OCI-LY1 (cell line): Measurements from ENCODE around the gene MELTF.

Experiments
- H2AFZ ChIP-seq: fragments of 200-600 bp; sonication (generic), shearing (Covaris generic); 2 replicates; pipeline ENCODE4 v1.6.0; 2014; ENCODE audit warnings: antibody characterized with exemption, mild to moderate bottlenecking, low read length
- H3F3A ChIP-seq: fragments of 200-600 bp; sonication (generic), shearing (Covaris generic); 2 replicates; pipeline ENCODE4 v1.6.0; 2014; ENCODE audit warnings: mild to moderate bottlenecking, antibody characterized with exemption, low read length, moderate library complexity; ENCODE audit not compliant: insufficient read depth
- H3K27ac ChIP-seq: fragments of 200-600 bp; sonication (generic); 2 replicates; pipeline ENCODE4 v1.5.1; 2014; ENCODE audit warnings: low read length, mixed run types, mild to moderate bottlenecking, low read depth; ENCODE audit not compliant: poor library complexity, severe bottlenecking
- H3K27me3 ChIP-seq: fragments of 200-600 bp; sonication (generic); 2 replicates; pipeline ENCODE4 v1.6.0; 2014; ENCODE audit warnings: antibody characterized with exemption, mild to moderate bottlenecking, low read length, moderate library complexity; ENCODE audit not compliant: insufficient read depth
- H3K36me3 ChIP-seq: fragments of 200-600 bp; sonication (generic); 2 replicates; pipeline ENCODE4 v1.6.1; 2014; ENCODE audit warnings: mild to moderate bottlenecking, antibody characterized with exemption, low read length, moderate library complexity, mixed read lengths; ENCODE audit not compliant: insufficient read depth
- H3K4me1 ChIP-seq: fragments of 200-600 bp; sonication (generic); 2 replicates; pipeline ENCODE4 v1.5.1; 2014; ENCODE audit warnings: mild to moderate bottlenecking, low read length, moderate library complexity; ENCODE audit not compliant: insufficient read depth, severe bottlenecking
- H3K4me2 ChIP-seq: fragments of 200-600 bp; sonication (generic), shearing (Covaris generic); 2 replicates; pipeline ENCODE4 v1.6.1; 2014; ENCODE audit warnings: low read length
- H3K4me3 ChIP-seq: fragments of 200-600 bp; sonication (generic); 2 replicates; pipeline ENCODE4 v1.5.1; 2014; ENCODE audit warnings: low read length, low read depth, mild to moderate bottlenecking, mixed read lengths; ENCODE audit not compliant: poor library complexity, severe bottlenecking
- H3K79me2 ChIP-seq: fragments of 200-600 bp; shearing (Covaris generic); 2 replicates; pipeline ENCODE4 v1.6.1; 2016; ENCODE audit warnings: mixed run types, low read length, mixed read lengths; ENCODE audit not compliant: insufficient read depth
- H3K9ac ChIP-seq: fragments of 200-600 bp; sonication (generic), shearing (Covaris generic); 2 replicates; pipeline ENCODE4 v1.6.1; 2014; ENCODE audit warnings: mild to moderate bottlenecking, low read length, mixed read lengths
- H3K9me2 ChIP-seq: fragments of 200-600 bp; sonication (generic), shearing (Covaris generic); 2 replicates; pipeline ENCODE4 v1.6.1; 2014; ENCODE audit warnings: low read depth, mild to moderate bottlenecking, low read length, mixed read lengths
- H3K9me3 ChIP-seq: fragments of 200-600 bp; shearing (Covaris generic); 2 replicates; pipeline ENCODE4 v1.6.1; 2014; ENCODE audit warnings: low read length, mixed read lengths
- H4K20me1 ChIP-seq: fragments of 200-600 bp; sonication (generic), shearing (Covaris generic); 2 replicates; pipeline ENCODE4 v1.6.0; 2016; ENCODE audit warnings: mild to moderate bottlenecking, low read length; ENCODE audit not compliant: insufficient read depth
- CTCF ChIP-seq: fragments of 200-600 bp; sonication (generic), shearing (Covaris generic); IDR thresholded peaks from 2 replicates; pipeline ENCODE4 v1.5.1; 2017; ENCODE audit warnings: mild to moderate bottlenecking, antibody characterized with exemption, low read length, moderate library complexity, mixed read lengths
- EZH2 ChIP-seq: fragments of 200-600 bp; sonication (generic), shearing (Covaris generic); IDR thresholded peaks from 2 replicates; pipeline ENCODE4 v1.8.0; 2017; ENCODE audit warnings: borderline replicate concordance, mixed run types, mild to moderate bottlenecking, antibody characterized with exemption, low read length, moderate library complexity, mixed read lengths

Gene MELTF

DNA sequence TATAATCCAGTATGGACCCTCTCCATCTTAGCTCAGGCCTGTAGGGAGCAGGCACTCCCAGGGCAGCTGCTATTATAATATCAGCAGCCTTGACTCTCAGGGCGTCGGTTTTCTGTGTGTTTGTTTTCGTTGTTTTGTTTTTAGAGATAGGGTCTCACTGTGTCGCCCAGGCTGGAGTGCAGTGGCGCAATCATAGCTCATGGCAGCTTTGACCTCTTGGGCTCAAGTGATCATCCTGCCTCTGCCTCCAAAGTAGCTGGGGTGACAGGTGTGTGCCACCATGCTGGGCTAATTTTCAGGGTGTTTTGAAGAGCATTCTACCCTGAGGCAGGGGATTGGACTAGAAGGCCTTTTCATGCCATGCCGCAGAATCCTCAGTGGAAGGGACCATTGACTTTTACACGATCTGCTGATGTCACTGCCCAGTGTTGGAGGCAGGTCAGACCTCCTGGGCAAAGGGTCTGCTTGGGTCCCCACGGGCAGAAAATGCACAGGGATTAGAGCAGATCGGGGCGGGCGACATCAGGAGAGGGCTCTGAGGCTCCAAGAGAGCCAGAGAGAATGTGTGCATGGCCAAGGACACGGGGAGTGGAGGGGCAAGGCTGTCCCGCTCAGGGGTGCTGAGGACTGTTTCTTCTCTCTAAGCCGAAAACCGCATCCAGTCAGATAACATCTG lies 7.8 kb downstream of the MELTF start:
- no peaks in the 10 kb centered on the region for H3K36me3 ChIP-seq
- no peaks in the 10 kb centered on the region for H3F3A ChIP-seq
- H3K9ac ChIP-seq = no peak overlapping the region
- no peak for TF ChIP-seq EZH2
- no peak for TF ChIP-seq CTCF
- H3K4me1 ChIP-seq = peaks cover 21% of the 10 kb centered on the region
- H3K9me3 ChIP-seq = no peaks in the 10 kb centered on the region
- H3K9me2 ChIP-seq = no peaks in the 10 kb centered on the region
- H3K4me3 ChIP-seq = no peak overlapping the region
- H3K4me2 ChIP-seq = no peak overlapping the region
- H2AFZ ChIP-seq = no peak overlapping the region
- no peaks in the 10 kb centered on the region for H4K20me1 ChIP-seq
- H3K27me3 ChIP-seq = peaks cover 36% of the 10 kb centered on the region
- no peak overlapping the region for H3K27ac ChIP-seq
- H3K79me2 ChIP-seq = no peaks in the 10 kb centered on the region

DNA sequence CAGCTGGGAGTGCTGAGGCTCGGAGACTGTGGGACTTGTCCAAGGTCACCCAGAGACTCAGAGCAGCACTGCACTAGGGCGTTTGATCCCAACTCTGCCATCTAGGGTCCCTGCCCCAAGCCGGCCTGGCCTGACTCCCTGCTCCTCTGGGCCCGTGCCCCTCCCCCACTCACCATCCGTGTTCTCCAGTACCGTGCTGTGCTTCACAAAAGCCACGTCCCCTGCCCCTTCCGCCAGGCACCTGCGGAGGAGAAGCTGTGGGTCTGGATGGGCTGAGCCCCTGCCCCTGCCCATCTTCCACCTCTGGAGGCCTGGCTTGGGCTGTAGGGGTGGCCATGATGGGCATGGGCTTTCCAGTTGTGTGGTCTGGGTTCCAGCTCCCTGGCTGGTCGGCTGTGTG lies 8.4 kb downstream of the MELTF start:
- Histone ChIP-seq H3F3A (no peaks in the 10 kb centered on the region), H3K36me3 (no peaks in the 10 kb centered on the region), H4K20me1 (no peaks in the 10 kb centered on the region), H3K9ac (no peak overlapping the region), H3K4me1 (peaks cover 21% of the 10 kb centered on the region), H3K4me2 (no peak overlapping the region), H3K9me2 (no peaks in the 10 kb centered on the region), H3K9me3 (no peaks in the 10 kb centered on the region), H3K79me2 (no peaks in the 10 kb centered on the region), H3K4me3 (no peak overlapping the region), H3K27me3 (peaks cover 37% of the 10 kb centered on the region), H2AFZ (no peak overlapping the region), H3K27ac (no peak overlapping the region)
- TF ChIP-seq CTCF (no peak), EZH2 (no peak)

GRCh38 chr3:197019535-197019934 lies 10.1 kb downstream of the MELTF start:
- no peaks in the 10 kb centered on the region for H3K9me3 ChIP-seq
- H2AFZ ChIP-seq = no peak overlapping the region
- H3K4me1 ChIP-seq = peaks cover 21% of the 10 kb centered on the region
- no peak for TF ChIP-seq CTCF
- no peak for TF ChIP-seq EZH2
- no peak overlapping the region for H3K4me3 ChIP-seq
- no peak overlapping the region for H3K4me2 ChIP-seq
- no peaks in the 10 kb centered on the region for H3K9me2 ChIP-seq
- H3F3A ChIP-seq = no peaks in the 10 kb centered on the region
- H3K79me2 ChIP-seq = no peaks in the 10 kb centered on the region
- no peaks in the 10 kb centered on the region for H3K36me3 ChIP-seq
- H4K20me1 ChIP-seq = no peaks in the 10 kb centered on the region
- H3K27me3 ChIP-seq = peaks cover 28% of the 10 kb centered on the region
- no peak overlapping the region for H3K27ac ChIP-seq
- H3K9ac ChIP-seq = no peak overlapping the region
